Heart left ventricle (tissue), 16 donors: Measurements from ENCODE around the gene CETP. TPM values are rescaled to one million over a fixed set of nuclear protein-coding genes. Genes with fewer than 3 reads are reported as not detected.

Source experiments
- ATAC-seq, 4 donors: fragments of 200-7000 bp; cut with Tn5 transposase; one replicate each; pipeline ENCODE4 v1.9.1; 2020 to 2022; ENCODE audit warnings: moderate library complexity in 4 of 4, mild to moderate bottlenecking in 3 of 4, moderate number of reproducible peaks in 1 of 4
- DNase-seq, 5 donors: peaks; one replicate each; pipeline ENCODE4 v3.0.0-alpha.2; 2020
- H3K27ac ChIP-seq, 12 donors: fragments of 200-600 bp; sonication (generic) in 4 of 12; one replicate each; pipeline versions ENCODE4 v1.5.0 to v1.8.0; 2016 to 2022; ENCODE audit warnings: mild to moderate bottlenecking in 2 of 12
- H3K27me3 ChIP-seq, 9 donors: fragments of 200-600 bp; sonication (generic) in 2 of 9; one replicate each; pipeline versions ENCODE4 v1.5.1 to v1.8.0; 2016 to 2022; ENCODE audit warnings: mild to moderate bottlenecking in 3 of 9
- H3K36me3 ChIP-seq, 9 donors: fragments of 200-600 bp; sonication (generic) in 2 of 9; one replicate each; pipeline versions ENCODE4 v1.5.0 to v1.8.0; 2018 to 2022; ENCODE audit warnings: mild to moderate bottlenecking in 2 of 9
- H3K4me1 ChIP-seq, 12 donors: fragments of 200-600 bp; sonication (generic) in 4 of 12; one replicate each; pipeline versions ENCODE4 v1.5.0 to v1.8.0; 2016 to 2022; ENCODE audit warnings: mild to moderate bottlenecking in 3 of 12
- H3K4me3 ChIP-seq, 12 donors: fragments of 200-600 bp; sonication (generic) in 4 of 12; one replicate each; pipeline versions ENCODE4 v1.5.0 to v1.8.0; 2017 to 2022; ENCODE audit warnings: mild to moderate bottlenecking in 9 of 12, moderate library complexity in 4 of 12
- H3K9me3 ChIP-seq, 12 donors: fragments of 200-600 bp; sonication (generic) in 4 of 12; one replicate each; pipeline versions ENCODE4 v1.5.0 to v1.8.0; 2016 to 2022; ENCODE audit warnings: mild to moderate bottlenecking in 1 of 12
- CTCF ChIP-seq, 12 donors: fragments of 200-600 bp; sonication (generic) in 4 of 12; IDR thresholded peaks; one replicate each; pipeline versions ENCODE4 v1.5.0 to v1.8.0; 2018 to 2022; ENCODE audit warnings: antibody characterized with exemption in 12 of 12, mild to moderate bottlenecking in 5 of 12
- POLR2A ChIP-seq, 2 donors: fragments of 450-650 bp; IDR thresholded peaks; one replicate each; pipeline ENCODE4 v1.6.1; 2017; ENCODE audit warnings: antibody characterized with exemption in 2 of 2, mild to moderate bottlenecking in 2 of 2, moderate library complexity in 2 of 2
- WGBS, 4 donors: extraction: QIAGEN DNeasy Blood & Tissue Kit in 2 of 4; methylation state at CpG; one replicate each; pipeline versions ENCODE4 v1.1.5 to v1.1.7; 2013 to 2018; 5-methylcytosine and 5-hydroxymethylcytosine counted together
- intact Hi-C, 10 donors: fragments of 100-400 bp; cut with DNase I; formaldehyde crosslinking; loops; one replicate each; pipeline versions ENCODE4 v1.11.1 to v1.14.2; 2022
- polyA plus RNA-seq, 2 donors: library from polyadenylated mRNA; stranded (reverse); fragments of 200-250 nt; gene quantifications; one replicate each; pipeline ENCODE4 v1.2.3, GENCODE V29; 2013
- total RNA-seq, 9 donors: library from RNA; depleted of rRNA in 2 of 9; stranded (reverse); fragments of >200 nt in 2 of 9; fragmentation: NEBNext Ultra II Directional in 3 of 9; extraction: Animal tissue kit (Norgen Biotek cat#: 25700) in 3 of 9; gene quantifications; one replicate each; pipeline versions ENCODE4 v1.1.0 to v1.2.4, GENCODE V29; 2016 to 2023
- donor health status: ischemic (EF 13 %, LVEDD 7.1; RV severe dilation, severe dysfunction).
- donor health status: healthy with polysubstance abuse.
- donor health status: DM: no; HTN: yes; CAD: no.
- donor health status: DM: no; HTN: no; CAD: no.
- donor health status: ischemic (EF 25% LVEDD 6.9; RV normal size, moderate dysfunction).
- donor health status: ischemic (EF 25% LVEDD 5.7; RV mildly dilated, moderate dysfunction).
- donor health status: healthy.
- donor health status: DM: yes; HTN: yes; CAD: no.
- donor health status: ischemic (EF 35%, LVEDD 5.7; RV mildly dilated, moderate dysfunction).
- donor health status: nonischemic (EF 11% LVEDD 7.7; RV severe dilation, severe dysfunction).
- donor health status: DM: yes; HTN: yes; CAD: no.
- donor health status: PGD.
- donor health status: ischemic (EF 29% LVEDD 5.4; RV normal size, mild dysfunction).
- donor health status: nonischemic (EF 23%, LVEDD 6.1; RV moderate dilation, normal function).

Gene CETP
- total and polyA plus RNA-seq, 11 donors, result 0.23 to 3.1 (median 0.31) TPM; not detected in 3

GRCh38 chr16:56961386-56961785 lies 364 bp upstream of the CETP start:
- 43 to 66% (median 48%) methylated on average over 3 of the region's 3 CpGs for WGBS, 4 donors
- Histone ChIP-seq H3K36me3 (no peaks in the 10 kb centered on the region), H3K4me1 (peaks cover 9 to 57% (median 37%) of the 10 kb centered on the region in 12 donors), H3K4me3 (no peak overlapping the region), H3K9me3 (no peaks in the 10 kb centered on the region), H3K27me3 (no peaks in the 10 kb centered on the region), H3K27ac (peak overlapping the region in 8 of 12 donors; percentile 3 to 65 (median 35))
- no peak for TF ChIP-seq POLR2A (IDR thresholded peaks at IDR 0.05)
- no peak for TF ChIP-seq CTCF (IDR thresholded peaks at IDR 0.05)
- no peak for DNase-seq
- no peak for ATAC-seq
- intact Hi-C loops, result loop anchor here in 7 of 10 donors (5.0 to 10.0 kb wide), 4 partner anchors 83 to 206 kb away; no protein-coding TSS in a partner anchor

- TF ChIP-seq POLR2A (IDR thresholded peaks at IDR 0.05) (no peak), CTCF (IDR thresholded peaks at IDR 0.05) (peak; percentile 80 to 100 (median 94))
- peak overlapping the region in 1 of 12 donors; percentile 12 for H3K4me3 ChIP-seq
- no peaks in the 10 kb centered on the region for H3K36me3 ChIP-seq
- H3K4me1 ChIP-seq, result peaks cover 9 to 63% (median 38%) of the 10 kb centered on the region in 12 donors
- WGBS, 4 donors, result 42 to 60% (median 49%) methylated on average over 24 to 30 of the region's 30 CpGs
- H3K27me3 ChIP-seq, result no peaks in the 10 kb centered on the region
- H3K27ac ChIP-seq, result peak overlapping the region in 2 of 12 donors; percentile 37 to 78
- intact Hi-C loops, result loop anchor here in 9 of 10 donors (1.0 to 10.0 kb wide), 10 partner anchors 22 to 203 kb away; no protein-coding TSS in a partner anchor
- DNase-seq (peak; percentile 87 to 95 (median 88)), ATAC-seq (peak; percentile 56 to 73 (median 68))
- no peaks in the 10 kb centered on the region for H3K9me3 ChIP-seq
Measured at GRCh38 chr16:56964243-56965148, 2.7 kb downstream of the CETP start.

- Histone ChIP-seq H3K4me1 (peaks cover 9 to 56% (median 36%) of the 10 kb centered on the region in 12 donors), H3K27ac (peak overlapping the region in 9 of 12 donors; percentile 10 to 78 (median 37)), H3K36me3 (no peaks in the 10 kb centered on the region), H3K27me3 (no peaks in the 10 kb centered on the region), H3K4me3 (no peak overlapping the region), H3K9me3 (no peaks in the 10 kb centered on the region)
- intact Hi-C loops, result loop anchor here in 4 of 10 donors (2.0 to 10.0 kb wide), 7 partner anchors 21 to 199 kb away; no protein-coding TSS in a partner anchor
- ATAC-seq (no peak), DNase-seq (no peak)
- TF ChIP-seq CTCF (IDR thresholded peaks at IDR 0.05) (no peak), POLR2A (IDR thresholded peaks at IDR 0.05) (no peak)
- WGBS, 4 donors, result 68 to 87% (median 71%) methylated on average over 12 of the region's 12 CpGs
Measured at GRCh38 chr16:56965149-56966092, 3.7 kb downstream of the CETP start.
